Fibroblast of lung (primary cell): ENCODE results near the gene WNK1. TPM values are rescaled to one million over a fixed set of nuclear protein-coding genes. Genes with fewer than 3 reads are reported as not detected.

Experiments
- DNase-seq, 2 donors: peaks; one replicate each; pipeline versions ENCODE4 v3.0.0 to v3.0.0-alpha.2; 2010; ENCODE audit warnings: low read depth in 2 of 2
- H2AFZ ChIP-seq: 2 replicates; pipeline ENCODE4 v1.5.1; 2012; ENCODE audit warnings: low read length, control low read depth, inconsistent platforms
- H3K27ac ChIP-seq: 2 replicates; pipeline ENCODE4 v1.5.1; 2011; ENCODE audit warnings: low read length, control low read depth; ENCODE audit not compliant: insufficient read depth
- H3K27me3 ChIP-seq: 2 replicates; pipeline ENCODE4 v1.5.1; 2011; ENCODE audit warnings: mild to moderate bottlenecking, low read length; ENCODE audit not compliant: control insufficient read depth, insufficient read depth
- H3K36me3 ChIP-seq: 2 replicates; pipeline ENCODE4 v1.5.1; 2011; ENCODE audit warnings: low read length; ENCODE audit not compliant: control insufficient read depth, insufficient read depth
- H3K4me1 ChIP-seq: 2 replicates; pipeline ENCODE4 v1.5.1; 2011; ENCODE audit warnings: low read length; ENCODE audit not compliant: control insufficient read depth, insufficient read depth; ENCODE audit errors: extremely low read depth
- H3K4me2 ChIP-seq: 2 replicates; pipeline ENCODE4 v1.5.1; 2011; ENCODE audit warnings: low read length, control low read depth; ENCODE audit not compliant: insufficient read depth; ENCODE audit errors: extremely low read depth
- H3K4me3 ChIP-seq, 4 experiments: fragments of 200-600 bp in 1 of 4; sonication (generic) in 1 of 4; replicated peaks in 1 of 4; 2 replicates each; pipeline ENCODE4 v1.5.1; 2011 to 2016; ENCODE audit warnings: low read length in 4 of 4, low read depth in 3 of 4, mild to moderate bottlenecking in 3 of 4, control low read depth in 2 of 4, inconsistent platforms in 1 of 4, mixed read lengths in 1 of 4; ENCODE audit not compliant: insufficient read depth in 1 of 4; ENCODE audit errors: control extremely low read depth in 1 of 4
- H3K79me2 ChIP-seq: 2 replicates; pipeline ENCODE4 v1.5.1; 2012; ENCODE audit warnings: mild to moderate bottlenecking, low read length, inconsistent platforms; ENCODE audit not compliant: control insufficient read depth, insufficient read depth
- H3K9ac ChIP-seq: 2 replicates; pipeline ENCODE4 v1.5.1; 2011; ENCODE audit warnings: mild to moderate bottlenecking, low read length, control low read depth; ENCODE audit not compliant: insufficient read depth
- H3K9me3 ChIP-seq: 2 replicates; pipeline ENCODE4 v1.5.1; 2012; ENCODE audit warnings: low read depth, low read length; ENCODE audit not compliant: control insufficient read depth, insufficient read depth
- H4K20me1 ChIP-seq: 2 replicates; pipeline ENCODE4 v1.5.1; 2011; ENCODE audit warnings: low read length; ENCODE audit not compliant: control insufficient read depth, insufficient read depth; ENCODE audit errors: extremely low read depth
- EZH2 ChIP-seq: IDR thresholded peaks from 2 replicates; pipeline ENCODE4 v1.5.1; 2012; ENCODE audit warnings: low read length, control low read depth, mild to moderate bottlenecking; ENCODE audit errors: missing control alignments
- polyA plus RNA-seq, 2 donors: library from polyadenylated mRNA; depleted of rRNA in 1 of 2; stranded (reverse) in 1 of 2; unstranded in 1 of 2; fragments of >200 nt; gene quantifications; 2 replicates each; pipeline ENCODE4 v1.2.1, GENCODE V29; 2011 to 2012; ENCODE audit warnings: missing spikeins in 1 of 2
- total RNA-seq: library from RNA; depleted of rRNA; stranded (reverse); fragments of >200 nt; gene quantifications from 2 replicates; pipeline ENCODE4 v1.2.1, GENCODE V29; 2014
- TF ChIP-seq, protein P1 (sequence below), 2 donors: IDR thresholded peaks in 1 of 2; conservative IDR thresholded peaks in 1 of 2; 1 replicate in 1 of 2; 2 replicates in 1 of 2; pipeline ENCODE4 v1.5.1; 2011 to 2012; ENCODE audit warnings: low read length in 2 of 2, control low read depth in 1 of 2, inconsistent platforms in 1 of 2, low read depth in 1 of 2, mild to moderate bottlenecking in 1 of 2

WNK1 gene
- total and polyA plus RNA-seq, 2 donors (not counting 1 experiment from before 2014, with no cell fraction given), result 38.5 to 130 TPM

GRCh38 chr12:724194-724855 lies 28.1 kb upstream of the WNK1 start:
- DNase-seq, result no peak
- H3K4me2 ChIP-seq, result no peak overlapping the region
- no peak overlapping the region for H3K4me3 ChIP-seq
- no peak overlapping the region for H3K9ac ChIP-seq
- no peaks in the 10 kb centered on the region for H3K79me2 ChIP-seq
- no peaks in the 10 kb centered on the region for H3K36me3 ChIP-seq
- H3K4me1 ChIP-seq, result no peaks in the 10 kb centered on the region
- no peaks in the 10 kb centered on the region for H3K9me3 ChIP-seq
- no peaks in the 10 kb centered on the region for H4K20me1 ChIP-seq
- H2AFZ ChIP-seq, result no peak overlapping the region
- H3K27ac ChIP-seq, result no peak overlapping the region
- no peaks in the 10 kb centered on the region for H3K27me3 ChIP-seq
- TF ChIP-seq EZH2, result no peak
- TF ChIP-seq, protein P1, sequence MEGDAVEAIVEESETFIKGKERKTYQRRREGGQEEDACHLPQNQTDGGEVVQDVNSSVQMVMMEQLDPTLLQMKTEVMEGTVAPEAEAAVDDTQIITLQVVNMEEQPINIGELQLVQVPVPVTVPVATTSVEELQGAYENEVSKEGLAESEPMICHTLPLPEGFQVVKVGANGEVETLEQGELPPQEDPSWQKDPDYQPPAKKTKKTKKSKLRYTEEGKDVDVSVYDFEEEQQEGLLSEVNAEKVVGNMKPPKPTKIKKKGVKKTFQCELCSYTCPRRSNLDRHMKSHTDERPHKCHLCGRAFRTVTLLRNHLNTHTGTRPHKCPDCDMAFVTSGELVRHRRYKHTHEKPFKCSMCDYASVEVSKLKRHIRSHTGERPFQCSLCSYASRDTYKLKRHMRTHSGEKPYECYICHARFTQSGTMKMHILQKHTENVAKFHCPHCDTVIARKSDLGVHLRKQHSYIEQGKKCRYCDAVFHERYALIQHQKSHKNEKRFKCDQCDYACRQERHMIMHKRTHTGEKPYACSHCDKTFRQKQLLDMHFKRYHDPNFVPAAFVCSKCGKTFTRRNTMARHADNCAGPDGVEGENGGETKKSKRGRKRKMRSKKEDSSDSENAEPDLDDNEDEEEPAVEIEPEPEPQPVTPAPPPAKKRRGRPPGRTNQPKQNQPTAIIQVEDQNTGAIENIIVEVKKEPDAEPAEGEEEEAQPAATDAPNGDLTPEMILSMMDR (conservative IDR thresholded peaks at IDR 0.05 in 1 of 2, IDR thresholded peaks at IDR 0.05 in 1 of 2; ENCODE audit: low read depth in 1 of 2, low read length in 2 of 2), result no peak

DNA sequence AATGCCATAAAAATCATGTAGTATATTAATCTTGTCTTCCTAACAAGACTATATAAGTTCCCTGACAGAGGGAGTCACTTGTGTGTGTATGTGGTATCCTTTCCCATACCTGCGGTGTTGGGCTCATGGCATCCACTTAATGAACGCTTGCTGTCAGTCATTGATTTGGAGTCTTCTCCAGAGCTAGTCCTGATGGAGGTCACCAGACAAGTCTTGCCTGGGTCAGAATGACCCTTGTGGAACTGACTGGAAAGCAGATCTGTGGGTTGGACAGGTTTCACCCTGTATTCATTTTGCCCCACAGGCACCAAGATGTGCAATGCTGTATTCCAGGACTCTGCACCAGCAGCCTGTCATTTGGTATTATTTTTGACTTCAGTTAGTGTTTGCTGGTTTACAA lies 27.3 kb upstream of the WNK1 start:
- DNase-seq, result no peak
- H3K9me3 ChIP-seq, result no peaks in the 10 kb centered on the region
- no peaks in the 10 kb centered on the region for H4K20me1 ChIP-seq
- no peaks in the 10 kb centered on the region for H3K36me3 ChIP-seq
- no peaks in the 10 kb centered on the region for H3K27me3 ChIP-seq
- H3K9ac ChIP-seq, result no peak overlapping the region
- H3K27ac ChIP-seq, result no peak overlapping the region
- H3K79me2 ChIP-seq, result no peaks in the 10 kb centered on the region
- TF ChIP-seq, protein P1 (conservative IDR thresholded peaks at IDR 0.05 in 1 of 2, IDR thresholded peaks at IDR 0.05 in 1 of 2; ENCODE audit: low read depth in 1 of 2, low read length in 2 of 2), result no peak
- no peak for TF ChIP-seq EZH2
- H3K4me1 ChIP-seq, result no peaks in the 10 kb centered on the region
- no peak overlapping the region for H3K4me2 ChIP-seq
- H2AFZ ChIP-seq, result no peak overlapping the region
- H3K4me3 ChIP-seq, result no peak overlapping the region

GRCh38 chr12:726281-727140 lies 25.9 kb upstream of the WNK1 start:
- Histone ChIP-seq H3K27ac (no peak overlapping the region), H3K4me1 (no peaks in the 10 kb centered on the region), H3K9ac (no peak overlapping the region), H3K79me2 (no peaks in the 10 kb centered on the region), H3K9me3 (no peaks in the 10 kb centered on the region), H3K4me2 (no peak overlapping the region), H3K4me3 (no peak overlapping the region), H3K27me3 (no peaks in the 10 kb centered on the region), H4K20me1 (no peaks in the 10 kb centered on the region), H3K36me3 (no peaks in the 10 kb centered on the region), H2AFZ (no peak overlapping the region)
- DNase-seq, result peak; percentile 28 to 67
- no peak for TF ChIP-seq EZH2
- TF ChIP-seq, protein P1 (conservative IDR thresholded peaks at IDR 0.05 in 1 of 2, IDR thresholded peaks at IDR 0.05 in 1 of 2; ENCODE audit: low read depth in 1 of 2, low read length in 2 of 2), result no peak
